Osteoblast (primary cell): ENCODE results near the gene CREB5. TPM values are rescaled to one million over a fixed set of nuclear protein-coding genes. Genes with fewer than 3 reads are reported as not detected.

Experiments used
- DNase-seq: peaks from one replicate; pipeline ENCODE4 v3.0.0; 2011; ENCODE audit warnings: low spot score, mixed read lengths; ENCODE audit not compliant: insufficient read length; ENCODE audit errors: missing footprints
- H2AFZ ChIP-seq: 2 replicates; pipeline ENCODE4 v1.6.0; 2011; ENCODE audit warnings: mild to moderate bottlenecking, low read length
- H3K27ac ChIP-seq: 2 replicates; pipeline ENCODE4 v1.5.1; 2011; ENCODE audit warnings: mild to moderate bottlenecking, low read depth, low read length, moderate library complexity
- H3K27me3 ChIP-seq: 2 replicates; pipeline ENCODE4 v1.6.0; 2012; ENCODE audit warnings: mild to moderate bottlenecking, control low read depth, inconsistent platforms, low read length, moderate library complexity; ENCODE audit not compliant: insufficient read depth
- H3K36me3 ChIP-seq: 2 replicates; pipeline ENCODE4 v1.5.1; 2011; ENCODE audit warnings: mild to moderate bottlenecking, low read length, control low read depth, moderate library complexity; ENCODE audit not compliant: insufficient read depth
- H3K4me1 ChIP-seq: 2 replicates; pipeline ENCODE4 v1.5.1; 2011; ENCODE audit warnings: mild to moderate bottlenecking, low read length, control low read depth, moderate library complexity; ENCODE audit not compliant: insufficient read depth
- H3K4me2 ChIP-seq: 2 replicates; pipeline ENCODE4 v1.6.0; 2011; ENCODE audit warnings: mild to moderate bottlenecking, low read length; ENCODE audit not compliant: insufficient read depth
- H3K4me3 ChIP-seq: fragments of 200-600 bp; sonication (generic); 3 replicates; pipeline ENCODE4 v1.5.1; 2012; ENCODE audit warnings: mild to moderate bottlenecking, low read length, inconsistent platforms; ENCODE audit not compliant: insufficient read depth
- H3K79me2 ChIP-seq: 2 replicates; pipeline ENCODE4 v1.6.0; 2012; ENCODE audit warnings: mild to moderate bottlenecking, low read length, control low read depth, inconsistent platforms; ENCODE audit not compliant: insufficient read depth
- H3K9me3 ChIP-seq: 2 replicates; pipeline ENCODE4 v1.5.1; 2011; ENCODE audit warnings: low read depth, low read length, control low read depth
- H4K20me1 ChIP-seq: 2 replicates; pipeline ENCODE4 v1.6.0; 2012; ENCODE audit warnings: mild to moderate bottlenecking, low read length, control low read depth; ENCODE audit not compliant: insufficient read depth
- CTCF ChIP-seq: IDR thresholded peaks from 2 replicates; pipeline ENCODE4 v1.5.1; 2011; ENCODE audit warnings: mild to moderate bottlenecking, low read depth, low read length, moderate library complexity; ENCODE audit errors: extremely low read depth
- total RNA-seq: library from RNA; depleted of rRNA; stranded (reverse); fragments of >200 nt; gene quantifications from 2 replicates; pipeline ENCODE4 v1.2.3, GENCODE V29; 2012

CREB5 gene
- total RNA-seq, 1 donor, result 5.1 TPM

GRCh38 chr7:28731092-28731658, 318.9 kb downstream of the CREB5 start:
- H2AFZ ChIP-seq, result no peak overlapping the region
- no peaks in the 10 kb centered on the region for H3K9me3 ChIP-seq
- H3K4me1 ChIP-seq, result peaks cover 23% of the 10 kb centered on the region
- no peak overlapping the region for H3K4me2 ChIP-seq
- H3K27me3 ChIP-seq, result no peaks in the 10 kb centered on the region
- no peak overlapping the region for H3K27ac ChIP-seq
- DNase-seq, result no peak
- H3K79me2 ChIP-seq, result no peaks in the 10 kb centered on the region
- no peak overlapping the region for H3K4me3 ChIP-seq
- no peak for TF ChIP-seq CTCF
- H4K20me1 ChIP-seq, result no peaks in the 10 kb centered on the region
- H3K36me3 ChIP-seq, result no peaks in the 10 kb centered on the region

GRCh38 chr7:28732071-28732869, 320.0 kb downstream of the CREB5 start:
- TF ChIP-seq CTCF, result no peak
- no peaks in the 10 kb centered on the region for H3K9me3 ChIP-seq
- no peaks in the 10 kb centered on the region for H3K79me2 ChIP-seq
- H3K4me3 ChIP-seq, result peak overlapping the region; percentile 21
- peaks cover 19% of the 10 kb centered on the region for H3K4me1 ChIP-seq
- H3K27me3 ChIP-seq, result no peaks in the 10 kb centered on the region
- no peaks in the 10 kb centered on the region for H3K36me3 ChIP-seq
- H2AFZ ChIP-seq, result no peak overlapping the region
- DNase-seq, result peak; percentile 82
- no peaks in the 10 kb centered on the region for H4K20me1 ChIP-seq
- peak overlapping the region; percentile 64 for H3K4me2 ChIP-seq
- H3K27ac ChIP-seq, result peak overlapping the region; percentile 60

- DNase-seq, result no peak
These were observed 320.7 kb downstream of the CREB5 start for GRCh38 chr7:28733035-28733434.

More at GRCh38 chr7:28733035-28733434, 320.7 kb downstream of the CREB5 start:
- no peak overlapping the region for H3K27ac ChIP-seq
- H3K4me3 ChIP-seq, result no peak overlapping the region
- H3K9me3 ChIP-seq, result no peaks in the 10 kb centered on the region
- no peak for TF ChIP-seq CTCF
- peaks cover 19% of the 10 kb centered on the region for H3K4me1 ChIP-seq
- H3K4me2 ChIP-seq, result no peak overlapping the region
- H2AFZ ChIP-seq, result no peak overlapping the region
- no peaks in the 10 kb centered on the region for H3K36me3 ChIP-seq
- no peaks in the 10 kb centered on the region for H3K27me3 ChIP-seq
- no peaks in the 10 kb centered on the region for H3K79me2 ChIP-seq
- no peaks in the 10 kb centered on the region for H4K20me1 ChIP-seq
